IPS DF 6.9 (cell line): ENCODE measurements around the gene LTB4R.
"Not testable (repeated sequence)": the region's sequence is repeated elsewhere in the genome, so short reads cannot be mapped to it uniquely, and the experiment has no call there.

Experiments
- DNase-seq: peaks from one replicate; pipeline ENCODE4 v3.0.0-alpha.2; 2013; ENCODE audit warnings: low read depth, low spot score
- H3K27ac ChIP-seq: one replicate; pipeline ENCODE4 v1.5.1; 2013; ENCODE audit warnings: low read length, control low read depth
- H3K27me3 ChIP-seq: 2 replicates; pipeline ENCODE4 v1.6.1; 2013; ENCODE audit warnings: mild to moderate bottlenecking, low read length; ENCODE audit not compliant: control insufficient read depth, insufficient read depth
- H3K36me3 ChIP-seq: 2 replicates; pipeline ENCODE4 v1.6.1; 2013; ENCODE audit warnings: low read length; ENCODE audit not compliant: control insufficient read depth, insufficient read depth
- H3K4me1 ChIP-seq: 2 replicates; pipeline ENCODE4 v1.6.1; 2013; ENCODE audit warnings: low read length; ENCODE audit not compliant: control insufficient read depth, insufficient read depth
- H3K4me3 ChIP-seq: 2 replicates; pipeline ENCODE4 v1.5.1; 2013; ENCODE audit warnings: mild to moderate bottlenecking, low read length
- H3K9me3 ChIP-seq: 2 replicates; pipeline ENCODE4 v1.6.1; 2013; ENCODE audit warnings: low read length, inconsistent platforms; ENCODE audit not compliant: control insufficient read depth, insufficient read depth
- WGBS: extraction: QIAGEN DNeasy Blood & Tissue Kit; methylation state at CpG from one replicate; pipeline ENCODE4 v1.1.7; 2013; ENCODE audit warnings: mixed read lengths, missing lambda C conversion rate; ENCODE audit not compliant: insufficient read length, insufficient coverage; 5-methylcytosine and 5-hydroxymethylcytosine counted together

The LTB4R gene

DNA sequence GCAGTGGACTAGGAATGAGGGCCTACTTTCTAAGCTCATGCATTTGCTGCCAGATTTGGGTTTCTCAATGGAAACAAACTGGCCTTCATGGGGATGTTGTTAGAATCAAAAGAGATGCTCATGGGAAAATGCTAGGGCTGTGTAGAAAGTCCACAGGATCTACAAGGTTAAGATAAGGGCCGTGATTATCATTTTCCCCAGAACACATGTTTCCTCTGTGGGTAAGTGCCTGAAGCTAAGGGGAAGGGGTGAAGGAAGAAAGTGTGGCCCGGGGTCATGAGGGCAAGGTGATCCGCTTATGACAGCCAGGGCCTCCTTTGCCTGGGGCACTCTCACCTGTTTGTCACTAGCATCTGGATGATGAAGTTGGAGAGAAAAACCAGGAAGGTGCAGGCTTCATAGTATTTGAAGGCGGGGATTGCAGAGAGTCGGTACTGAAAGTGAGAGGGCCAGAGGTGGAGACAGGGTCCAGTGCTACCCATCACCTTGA is 13.8 kb downstream of the LTB4R start:
- no peaks in the 10 kb centered on the region for H3K4me1 ChIP-seq
- no peak overlapping the region for H3K4me3 ChIP-seq
- no peaks in the 10 kb centered on the region for H3K27me3 ChIP-seq
- no peak overlapping the region for H3K27ac ChIP-seq
- DNase-seq: no peak
- no peaks in the 10 kb centered on the region for H3K36me3 ChIP-seq
- H3K9me3 ChIP-seq: no peaks in the 10 kb centered on the region
- no CpG with 5 or more reads among the region's 5 CpGs for WGBS

DNA sequence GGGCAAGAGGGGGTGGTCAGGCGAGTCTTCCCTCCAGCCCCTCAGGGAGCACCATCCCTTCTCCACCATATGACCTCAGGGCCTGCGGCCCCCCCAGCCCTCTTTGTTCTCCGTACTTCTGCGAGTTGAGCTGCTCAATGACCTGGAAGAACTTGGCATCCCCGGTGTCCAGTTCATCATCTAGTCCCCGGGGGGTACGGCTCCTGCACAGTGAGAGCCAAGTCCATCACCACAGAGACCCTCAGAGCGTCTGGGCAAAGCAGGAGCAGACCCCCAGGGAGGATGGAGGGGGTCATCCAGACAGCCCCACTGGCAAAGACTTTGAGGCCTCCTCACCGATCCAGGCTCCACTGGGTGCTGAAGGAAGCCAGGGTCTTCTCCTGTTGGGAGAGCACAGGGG is 14.7 kb downstream of the LTB4R start:
- Histone ChIP-seq H3K36me3 (no peaks in the 10 kb centered on the region), H3K27me3 (no peaks in the 10 kb centered on the region), H3K4me3 (no peak overlapping the region), H3K9me3 (no peaks in the 10 kb centered on the region), H3K4me1 (no peaks in the 10 kb centered on the region), H3K27ac (no peak overlapping the region)
- WGBS: no CpG with 5 or more reads among the region's 9 CpGs
- no peak for DNase-seq

DNA sequence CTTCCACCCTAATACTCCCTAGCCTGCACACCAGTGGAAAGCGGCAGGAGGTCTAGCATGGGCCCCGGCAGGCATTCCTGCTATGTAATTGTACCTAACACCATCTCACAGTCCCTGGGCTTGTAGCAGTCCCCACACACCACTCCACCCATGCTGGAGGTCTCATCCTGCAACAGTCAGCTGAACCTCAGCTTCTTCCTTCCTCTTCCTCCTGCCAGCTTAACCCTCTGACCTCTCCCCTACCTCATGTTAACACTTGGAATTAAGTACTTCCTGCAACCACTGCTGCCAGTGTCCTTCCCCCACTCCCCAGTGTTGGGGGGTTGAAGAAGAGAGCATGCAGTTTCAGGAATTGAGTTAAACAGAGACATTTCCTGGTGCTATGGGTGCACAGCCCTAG is 16.0 kb downstream of the LTB4R start:
- Histone ChIP-seq H3K36me3 (no peaks in the 10 kb centered on the region), H3K4me1 (0 out of 2 replicates have a peak, but pooled peaks cover 1% of the 10 kb centered on the region), H3K4me3 (no peak overlapping the region), H3K9me3 (no peaks in the 10 kb centered on the region), H3K27me3 (no peaks in the 10 kb centered on the region), H3K27ac (no peak overlapping the region)
- WGBS: no CpG with 5 or more reads among the region's 2 CpGs
- no peak for DNase-seq

DNA sequence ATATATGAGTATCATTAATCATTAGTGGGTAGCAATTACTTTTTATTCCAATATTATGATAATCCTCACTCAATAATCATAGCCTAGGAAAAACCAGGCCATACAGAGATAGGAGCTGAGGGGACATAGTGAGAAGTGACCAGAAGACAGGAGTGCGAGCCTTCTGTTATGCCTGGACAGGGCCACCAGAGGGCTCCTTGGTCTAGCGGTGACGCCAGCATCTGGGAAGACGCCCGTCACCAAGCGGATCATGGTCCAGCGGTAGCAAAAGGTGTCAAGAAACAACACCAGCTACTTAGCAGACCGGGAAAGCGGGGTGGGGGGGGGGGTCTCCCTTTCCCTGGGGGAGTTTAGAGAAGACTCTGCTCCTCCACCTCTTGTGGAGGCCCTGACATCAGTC is 16.6 kb downstream of the LTB4R start:
- H3K27ac ChIP-seq, DNase-seq, H3K27me3 ChIP-seq, H3K4me3 ChIP-seq, H3K4me1 ChIP-seq, H3K36me3 ChIP-seq, H3K9me3 ChIP-seq: not testable (repeated sequence)
- no CpG with 5 or more reads among the region's 9 CpGs for WGBS

DNA sequence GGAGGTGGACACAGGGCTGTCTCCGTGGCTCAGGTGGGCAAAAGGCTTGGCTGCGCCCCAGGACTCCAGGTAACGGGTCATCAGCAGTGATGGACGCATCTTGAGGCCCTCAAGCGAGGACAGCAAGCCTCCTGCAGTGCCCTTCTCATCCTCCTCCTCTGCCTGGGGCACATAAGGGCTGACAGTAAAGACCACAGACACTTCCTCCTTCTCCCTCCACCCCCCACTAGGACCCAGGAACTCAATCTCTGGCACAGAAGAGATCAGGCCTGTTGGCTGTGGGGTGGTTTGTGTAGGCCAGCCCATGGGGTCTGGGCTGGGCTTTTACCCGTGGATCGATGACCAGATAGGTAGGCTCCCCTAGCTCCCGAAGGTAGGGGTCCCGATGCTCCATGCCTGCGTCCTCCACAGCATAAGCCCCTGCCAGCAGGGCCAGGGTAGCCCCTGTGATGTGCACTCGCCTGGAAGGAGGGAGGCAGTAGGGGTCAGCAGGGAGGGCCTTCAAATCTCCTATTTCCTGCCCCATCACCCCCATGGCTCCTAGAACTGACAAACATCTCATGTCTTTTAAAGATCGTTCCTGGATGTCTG is 17.9 kb downstream of the LTB4R start:
- no peaks in the 10 kb centered on the region for H3K9me3 ChIP-seq
- DNase-seq: no peak
- H3K27me3 ChIP-seq: peaks cover 11% of the 10 kb centered on the region; the same call in 1 of the 2 replicates
- no peak overlapping the region for H3K27ac ChIP-seq
- H3K4me1 ChIP-seq: 0 out of 2 replicates have a peak, but pooled peaks cover 1% of the 10 kb centered on the region
- WGBS: no CpG with 5 or more reads among the region's 12 CpGs
- no peak overlapping the region for H3K4me3 ChIP-seq
- H3K36me3 ChIP-seq: no peaks in the 10 kb centered on the region

DNA sequence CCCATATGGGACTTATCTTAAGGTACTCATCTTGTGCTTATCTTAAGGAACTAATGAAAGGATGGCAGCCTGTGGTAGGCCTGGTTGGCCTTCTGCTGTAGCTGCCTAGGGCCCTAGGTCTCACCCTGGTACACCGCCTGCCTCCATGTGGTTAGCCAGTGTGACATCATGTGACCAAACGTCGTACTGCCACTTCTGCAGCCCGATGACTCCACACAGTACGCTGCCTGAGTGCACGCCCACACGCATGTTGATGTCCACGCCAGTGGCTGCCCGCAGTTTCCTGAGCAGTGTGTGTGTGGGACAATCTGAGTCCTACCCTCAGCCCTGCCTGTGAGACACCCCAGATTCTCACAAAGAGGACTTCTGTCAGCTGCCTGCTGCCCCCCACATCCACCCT is 18.4 kb downstream of the LTB4R start:
- H3K36me3 ChIP-seq: no peaks in the 10 kb centered on the region
- H3K27ac ChIP-seq: no peak overlapping the region
- H3K9me3 ChIP-seq: no peaks in the 10 kb centered on the region
- no CpG with 5 or more reads among the region's 9 CpGs for WGBS
- 0 out of 2 replicates have a peak, but pooled peaks cover 1% of the 10 kb centered on the region for H3K4me1 ChIP-seq
- peaks cover 17% of the 10 kb centered on the region; the same call in 1 of the 2 replicates for H3K27me3 ChIP-seq
- H3K4me3 ChIP-seq: no peak overlapping the region
- no peak for DNase-seq

DNA sequence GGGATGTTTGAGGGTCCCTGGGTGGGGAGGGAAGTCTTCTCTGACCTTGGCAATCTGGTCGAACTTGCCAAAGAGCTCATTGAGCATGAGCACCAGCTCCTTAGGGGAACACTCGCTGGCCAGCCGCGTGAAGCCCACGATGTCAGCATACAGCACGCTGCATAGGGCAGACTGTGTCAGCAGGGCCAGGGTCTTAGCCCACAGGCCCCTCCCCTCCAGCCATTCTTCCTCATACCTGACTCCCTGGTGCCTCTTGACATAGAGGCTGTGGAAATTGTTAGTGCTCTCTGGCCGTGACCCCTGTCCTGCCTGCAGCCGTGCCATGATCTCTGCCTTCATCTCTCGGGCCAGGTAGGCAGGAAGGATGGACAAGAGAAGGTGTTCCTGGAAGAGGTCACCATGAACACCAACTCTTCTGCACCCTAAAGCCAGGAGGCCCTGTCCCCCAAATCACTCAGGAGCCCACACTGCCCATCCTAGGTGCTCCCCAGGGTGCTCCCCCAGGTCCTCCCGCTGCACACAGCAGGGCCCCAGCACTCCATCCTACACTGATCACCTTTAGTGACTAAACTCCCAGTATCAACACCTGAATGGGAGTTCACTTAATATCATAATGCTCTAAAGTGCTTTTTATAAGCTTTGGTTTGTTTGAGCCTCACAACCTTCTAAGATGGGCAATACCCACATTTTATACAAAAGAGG is 19.8 kb downstream of the LTB4R start:
- H3K4me1 ChIP-seq: peaks cover 3% of the 10 kb centered on the region; the same call in 1 of the 2 replicates
- H3K4me3 ChIP-seq: no peak overlapping the region
- H3K27me3 ChIP-seq: peaks cover 30% of the 10 kb centered on the region
- no peak for DNase-seq
- WGBS: no CpG with 5 or more reads among the region's 10 CpGs
- no peaks in the 10 kb centered on the region for H3K9me3 ChIP-seq
- H3K27ac ChIP-seq: no peak overlapping the region
- no peaks in the 10 kb centered on the region for H3K36me3 ChIP-seq

DNA sequence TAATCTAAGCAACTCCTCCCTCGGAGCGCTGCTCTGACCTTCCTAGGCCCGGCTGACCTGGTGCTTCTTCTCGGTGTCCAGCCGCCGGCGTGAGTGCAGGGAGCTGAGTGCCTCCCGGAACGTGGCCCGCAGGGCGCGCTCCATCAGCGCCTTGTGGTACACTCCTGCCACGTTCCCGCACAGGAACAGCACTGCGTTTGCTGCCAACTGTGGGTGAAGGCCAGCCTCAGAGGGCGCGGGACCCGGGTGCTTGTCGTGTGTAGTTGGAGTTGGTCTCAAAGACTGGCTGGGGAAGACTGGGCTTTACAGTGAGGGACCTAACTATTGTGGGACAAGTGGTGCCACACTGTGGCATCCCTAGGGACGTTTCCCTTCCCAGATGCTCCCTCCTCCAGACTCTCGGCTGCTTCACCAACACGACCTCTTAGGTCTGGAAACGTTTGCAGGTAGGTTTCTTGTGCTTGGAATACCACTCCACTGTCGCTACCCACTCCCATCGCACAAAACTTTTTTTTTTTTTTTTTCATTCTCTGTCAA is 20.5 kb downstream of the LTB4R start:
- peaks cover 3% of the 10 kb centered on the region; the same call in 1 of the 2 replicates for H3K4me1 ChIP-seq
- no peak overlapping the region for H3K27ac ChIP-seq
- DNase-seq: no peak
- H3K9me3 ChIP-seq: no peaks in the 10 kb centered on the region
- H3K36me3 ChIP-seq: no peaks in the 10 kb centered on the region
- peaks cover 35% of the 10 kb centered on the region for H3K27me3 ChIP-seq
- no CpG with 5 or more reads among the region's 26 CpGs for WGBS
- no peak overlapping the region for H3K4me3 ChIP-seq

DNA sequence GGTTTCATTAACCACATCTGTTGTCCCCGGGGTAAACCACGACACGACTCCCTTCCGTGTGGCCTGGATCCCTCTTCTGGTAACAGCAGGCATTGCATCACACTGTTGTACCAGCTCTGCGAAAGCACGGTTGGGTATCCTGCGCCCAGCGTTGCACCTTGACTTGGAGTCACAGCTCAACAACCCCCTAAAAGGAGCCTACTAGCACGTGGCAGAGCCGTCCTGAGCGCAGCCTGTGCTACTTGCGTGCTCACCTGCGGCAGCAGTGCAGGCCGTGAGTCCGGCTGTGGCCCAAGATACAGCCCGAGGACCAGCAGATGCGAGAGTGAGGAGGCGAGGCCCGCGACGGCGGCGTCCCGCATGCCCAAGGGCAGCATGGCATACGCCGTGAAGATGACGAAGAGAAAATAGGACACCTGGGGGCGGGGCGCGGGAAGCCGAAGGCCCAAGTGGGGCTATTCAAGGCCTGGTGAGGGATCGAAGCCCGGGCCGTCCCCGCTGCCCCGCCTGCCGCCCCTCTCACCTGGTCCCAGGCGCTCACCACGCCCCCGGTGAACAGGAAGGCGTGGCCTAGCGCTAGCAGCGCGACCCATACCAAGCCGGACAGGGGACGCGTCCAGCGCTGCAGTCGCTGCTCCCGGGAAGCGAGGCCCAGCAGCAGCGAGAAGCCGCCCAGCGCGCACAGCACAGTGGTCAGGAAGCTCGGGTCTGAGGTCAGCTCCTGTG is 21.1 kb downstream of the LTB4R start:
- no peaks in the 10 kb centered on the region for H3K36me3 ChIP-seq
- peaks cover 42% of the 10 kb centered on the region for H3K27me3 ChIP-seq
- no peaks in the 10 kb centered on the region for H3K9me3 ChIP-seq
- WGBS: no CpG with 5 or more reads among the region's 56 CpGs
- peak overlapping the region; percentile 16; the same call in 1 of the 2 replicates for H3K4me3 ChIP-seq
- DNase-seq: no peak
- no peak overlapping the region for H3K27ac ChIP-seq
- H3K4me1 ChIP-seq: peaks cover 3% of the 10 kb centered on the region; the same call in 1 of the 2 replicates
